HG03039 (cell line): ENCODE data around the gene PGD.
"Not testable (repeated sequence)": the region's sequence is repeated elsewhere in the genome, so short reads cannot be mapped to it uniquely, and the experiment has no call there.

ENCODE experiments used
- ATAC-seq: cut with Tn5 transposase; IDR thresholded peaks from one replicate; pipeline ENCODE4 v1.9.1; 2021; ENCODE audit warnings: mild to moderate bottlenecking, moderate library complexity; ENCODE audit not compliant: unreplicated experiment

Gene PGD

DNA sequence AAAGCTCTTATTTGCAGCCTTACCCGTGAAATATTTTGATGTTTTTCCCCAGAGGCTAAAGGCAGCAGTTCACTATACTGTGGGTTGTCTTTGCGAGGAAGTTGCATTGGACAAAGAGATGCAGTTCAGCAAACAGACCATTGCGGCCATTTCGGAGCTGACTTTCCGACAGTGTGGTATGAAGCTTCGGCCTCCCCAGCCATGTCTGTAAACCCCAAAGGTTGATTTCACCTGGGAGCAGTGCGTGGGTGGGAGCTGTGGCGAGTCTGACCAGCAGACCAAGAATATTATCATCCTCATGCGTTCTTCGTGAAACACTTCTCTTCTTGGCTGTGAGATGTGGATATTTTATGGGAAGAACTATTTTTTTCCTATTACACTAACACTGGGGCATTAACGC, 34.9 kb downstream of the PGD start:
- no peak for ATAC-seq

GRCh38 chr1:10434590-10434989, 35.7 kb downstream of the PGD start:
- ATAC-seq = no peak

DNA sequence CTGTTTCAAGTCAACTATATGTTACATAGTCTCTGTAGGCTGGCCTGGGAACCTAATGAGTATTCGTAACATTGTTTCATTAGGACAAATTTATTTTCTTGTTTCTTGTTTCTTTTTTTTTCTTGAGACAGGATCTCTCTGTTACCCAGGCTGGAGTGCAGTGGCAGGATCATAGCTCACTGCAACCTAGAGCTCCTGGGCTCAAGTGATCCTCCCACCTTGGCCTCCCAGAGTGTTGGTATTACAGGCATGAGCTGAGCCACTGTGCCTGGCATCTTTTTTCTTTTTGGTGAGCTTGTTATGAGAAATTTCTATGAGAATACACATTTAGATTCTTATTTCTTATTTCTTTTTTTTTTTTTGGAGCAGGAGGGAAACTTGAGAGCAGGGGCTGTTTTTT, 38.2 kb downstream of the PGD start:
- ATAC-seq = no peak

DNA sequence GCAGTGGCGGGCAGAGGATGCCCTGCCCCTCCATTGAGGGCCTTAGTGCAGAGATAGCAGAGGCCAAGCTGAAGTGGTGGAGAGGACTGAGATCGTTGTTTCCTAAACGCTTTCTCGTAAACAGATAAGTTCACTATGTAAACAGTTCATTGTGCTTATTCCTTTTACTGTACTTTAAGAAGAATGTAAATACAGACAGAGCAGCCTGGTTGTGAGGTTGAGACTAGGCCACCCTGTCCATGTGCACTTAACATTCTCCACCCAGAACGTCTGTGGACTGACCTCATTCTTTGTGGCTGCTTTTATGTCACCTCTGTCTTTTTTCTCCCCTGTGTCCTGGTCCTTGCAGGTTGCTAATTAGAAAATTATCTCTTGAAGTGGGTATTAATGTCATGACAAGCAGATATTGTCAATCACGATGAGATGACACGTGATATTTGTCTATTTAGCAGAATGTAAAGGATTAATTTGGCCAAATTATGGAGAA, 39.9 kb downstream of the PGD start:
- ATAC-seq = no peak

DNA sequence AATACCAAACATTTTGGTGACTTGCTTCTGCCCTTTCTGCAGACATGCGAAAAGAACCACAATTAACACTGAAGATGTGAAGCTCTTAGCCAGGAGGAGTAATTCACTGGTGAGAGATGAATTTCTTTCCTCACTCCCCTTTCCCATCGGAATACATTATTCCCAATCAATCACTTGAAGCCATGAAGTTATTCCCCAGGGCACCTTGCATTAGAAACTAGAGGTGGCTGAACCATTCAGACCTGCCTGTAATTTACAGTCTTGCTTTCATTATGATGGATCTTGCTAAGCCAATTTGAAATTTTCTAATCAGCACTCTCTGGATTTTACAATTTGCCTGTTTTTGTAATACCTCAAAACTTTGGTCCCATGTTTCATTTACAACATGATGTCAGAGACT, 41.4 kb downstream of the PGD start:
- no peak for ATAC-seq

- no peak for ATAC-seq
These were observed 41.9 kb downstream of the PGD start for GRCh38 chr1:10440794-10441193.

- no peak for ATAC-seq
These were observed 45.4 kb downstream of the PGD start for GRCh38 chr1:10444248-10444647.

DNA sequence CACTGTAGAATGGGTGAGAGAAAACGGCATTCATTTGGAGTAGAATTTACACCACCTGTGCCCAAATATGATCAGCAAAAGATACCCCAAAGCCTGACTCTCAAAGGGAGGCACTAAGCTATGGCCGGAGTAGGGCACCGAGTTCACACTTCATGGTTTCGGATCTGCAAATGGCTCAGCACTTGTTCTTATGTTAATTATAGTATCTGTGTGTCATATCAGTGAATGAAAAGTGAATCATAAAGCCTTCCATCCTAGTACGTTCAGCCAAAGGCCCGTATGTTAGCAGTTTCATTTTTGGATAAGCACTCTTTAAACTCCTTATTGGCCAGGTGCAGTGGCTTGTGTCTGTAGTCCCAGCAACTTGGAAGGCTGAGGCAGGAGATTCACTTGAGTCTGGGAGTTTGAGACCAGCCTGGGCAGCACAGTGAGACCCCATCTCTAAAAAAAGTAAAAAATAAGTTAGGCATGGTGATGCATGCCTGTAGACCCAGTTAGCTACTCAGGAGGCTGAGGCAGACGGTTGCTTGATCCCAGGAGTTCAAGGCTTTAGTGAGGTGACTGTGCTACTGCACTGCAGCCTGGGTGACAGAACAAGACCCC, 46.0 kb downstream of the PGD start:
- no peak for ATAC-seq

GRCh38 chr1:10446790-10447422, 48.0 kb downstream of the PGD start:
- no peak for ATAC-seq

DNA sequence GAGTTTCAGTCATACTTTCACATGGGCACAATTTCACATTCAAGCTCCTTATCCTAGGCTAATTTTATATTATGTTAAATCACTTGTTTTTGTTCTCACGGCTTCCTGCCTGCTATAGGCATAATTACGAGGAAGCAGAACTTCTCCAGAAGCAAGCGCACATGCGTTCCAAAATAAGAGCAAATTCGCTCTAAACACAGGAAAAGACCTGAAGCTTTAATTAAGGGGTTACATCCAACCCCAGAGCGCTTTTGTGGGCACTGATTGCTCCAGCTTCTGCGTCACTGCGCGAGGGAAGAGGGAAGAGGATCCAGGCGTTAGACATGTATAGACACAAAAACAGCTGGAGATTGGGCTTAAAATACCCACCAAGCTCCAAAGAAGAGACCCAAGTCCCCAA, 50.9 kb downstream of the PGD start, which contains the start of gene CORT:
CORT (plus strand) TSS at position 281 of the 400 bp plus-strand sequence. CDS start 193 bp downstream, outside the sequence.
- no peak for ATAC-seq

GRCh38 chr1:10450156-10450814, 51.4 kb downstream of the PGD start:
- no peak for ATAC-seq

- ATAC-seq = no peak
These were observed 52.0 kb downstream of the PGD start for GRCh38 chr1:10450836-10451235.

- no peak for ATAC-seq
These were observed 52.4 kb downstream of the PGD start for GRCh38 chr1:10451287-10451686.

DNA sequence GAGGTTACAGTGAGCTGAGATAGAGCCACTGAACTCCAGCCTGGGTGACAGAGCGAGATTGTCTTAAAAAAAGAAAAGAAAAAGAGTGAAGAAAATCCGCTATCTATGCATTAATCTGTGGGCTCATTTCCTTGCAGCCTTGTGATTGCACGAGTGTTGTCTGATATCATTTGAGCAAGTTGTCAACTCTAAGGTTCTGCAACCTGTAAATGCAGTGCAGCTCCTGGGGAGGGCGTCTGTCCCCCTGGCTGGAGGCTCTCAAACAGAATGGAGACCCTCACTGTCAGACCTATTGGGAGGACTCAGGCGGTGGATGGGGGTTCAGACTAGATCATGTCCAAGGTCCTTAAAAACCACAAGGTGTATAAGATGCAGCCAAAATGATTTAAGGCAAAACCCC, 57.2 kb downstream of the PGD start:
- ATAC-seq = no peak

DNA sequence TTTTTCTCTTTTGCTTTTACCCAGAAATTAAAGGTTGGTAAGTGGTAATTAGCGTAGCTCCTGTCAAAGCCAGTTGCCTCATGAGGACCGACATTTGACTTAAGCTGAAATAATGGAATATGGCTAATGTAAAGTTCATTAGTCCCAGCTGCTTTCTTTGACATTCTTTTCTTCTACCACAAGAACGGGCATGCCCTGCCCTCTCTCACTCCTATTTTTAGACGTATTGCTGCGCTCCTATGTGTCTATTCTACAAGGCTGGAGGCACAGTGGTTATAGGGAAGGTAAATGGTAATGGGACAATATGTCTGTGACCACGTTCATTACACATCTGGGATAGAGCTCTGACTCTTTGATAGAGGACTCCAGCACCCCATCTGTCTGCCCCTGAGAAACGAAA, 57.8 kb downstream of the PGD start:
- no peak for ATAC-seq

- not testable (repeated sequence) for ATAC-seq
These were observed 58.6 kb downstream of the PGD start for GRCh38 chr1:10457462-10457861.

- ATAC-seq = no peak
These were observed 59.0 kb downstream of the PGD start for GRCh38 chr1:10457875-10458274.

- no peak for ATAC-seq
These were observed 60.3 kb downstream of the PGD start for GRCh38 chr1:10459184-10459583.

GRCh38 chr1:10467078-10467477, 68.2 kb downstream of the PGD start:
- no peak for ATAC-seq

DNA sequence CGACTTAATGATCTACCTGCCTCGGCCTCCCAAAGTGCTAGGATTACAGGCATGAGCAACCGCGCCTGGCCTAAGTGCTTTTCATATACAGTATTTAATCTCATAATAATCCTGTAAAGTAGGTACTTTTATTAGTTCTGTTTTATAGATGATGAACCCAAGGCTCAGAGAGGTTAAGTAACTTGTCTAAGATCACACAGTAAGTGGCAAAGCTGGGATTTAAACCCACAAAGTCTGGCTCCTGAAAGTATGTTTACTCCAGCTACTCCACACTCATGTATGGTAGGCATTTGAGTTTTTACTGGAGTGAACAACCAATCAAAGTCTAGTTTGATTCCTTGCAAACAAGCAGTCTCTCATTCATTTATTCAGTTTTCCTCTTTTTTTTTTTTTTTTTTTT, 71.2 kb downstream of the PGD start:
- no peak for ATAC-seq
